Measurements from ENCODE around the gene DOCK11. TPM values are rescaled to one million over a fixed set of nuclear protein-coding genes. Genes with fewer than 3 reads are reported as not detected.
"Not testable (repeated sequence)": the region's sequence is repeated elsewhere in the genome, so short reads cannot be mapped to it uniquely, and the experiment has no call there.

The DOCK11 gene
- total and polyA plus RNA-seq, 2 donors from 2014 or later = 11.4 to 49.5 TPM

- TF ChIP-seq CTCF (IDR thresholded peaks at IDR 0.05; ENCODE audit: borderline replicate concordance, extremely low read depth, insufficient read depth) = no peak
- intact Hi-C loops (cut with DNase I) = no loop called here
- no peak for FAIRE-seq
- Histone ChIP-seq H3K27me3 (ENCODE audit: control insufficient read depth, insufficient read depth, low read length) (no peaks in the 10 kb centered on the region), H3K4me3 (ENCODE audit: low read length in 3 of 3) (no peak overlapping the region), H3K9me3 (ENCODE audit: control insufficient read depth in 2 of 3, insufficient read depth in 1 of 3, low read length in 3 of 3) (no peaks in the 10 kb centered on the region), H3K36me3 (ENCODE audit: control insufficient read depth in 2 of 3, insufficient read depth in 3 of 3, low read length in 3 of 3) (no peaks in the 10 kb centered on the region), H3K27ac (ENCODE audit: low read depth in 2 of 2, low read length in 2 of 2) (no peak overlapping the region), H3K9ac (ENCODE audit: low read length in 3 of 3) (no peak overlapping the region), H3K4me1 (ENCODE audit: control insufficient read depth in 2 of 3, insufficient read depth in 2 of 3, low read depth in 1 of 3, low read length in 3 of 3) (no peaks in the 10 kb centered on the region)
- no peak for DNase-seq
Observed at GRCh38 chrX:118583781-118584180, 88.2 kb downstream of the DOCK11 start.

GRCh38 chrX:118585296-118585695 is 89.7 kb downstream of the DOCK11 start:
- Histone ChIP-seq H3K27ac (ENCODE audit: low read depth in 2 of 2, low read length in 2 of 2) (no peak overlapping the region), H3K36me3 (ENCODE audit: control insufficient read depth in 2 of 3, insufficient read depth in 3 of 3, low read length in 3 of 3) (no peaks in the 10 kb centered on the region), H3K9me3 (ENCODE audit: control insufficient read depth in 2 of 3, insufficient read depth in 1 of 3, low read length in 3 of 3) (no peaks in the 10 kb centered on the region), H3K27me3 (ENCODE audit: control insufficient read depth, insufficient read depth, low read length) (no peaks in the 10 kb centered on the region), H3K4me3 (ENCODE audit: low read length in 3 of 3) (no peak overlapping the region), H3K9ac (ENCODE audit: low read length in 3 of 3) (no peak overlapping the region), H3K4me1 (ENCODE audit: control insufficient read depth in 2 of 3, insufficient read depth in 2 of 3, low read depth in 1 of 3, low read length in 3 of 3) (no peaks in the 10 kb centered on the region)
- FAIRE-seq (no peak), DNase-seq (no peak)
- TF ChIP-seq CTCF (IDR thresholded peaks at IDR 0.05; ENCODE audit: borderline replicate concordance, extremely low read depth, insufficient read depth) = no peak
- intact Hi-C loops (cut with DNase I) = no loop called here

- H3K9ac ChIP-seq (ENCODE audit: low read length in 3 of 3); H3K9me3 ChIP-seq (ENCODE audit: control insufficient read depth in 2 of 3, insufficient read depth in 1 of 3, low read length in 3 of 3); intact Hi-C loops (cut with DNase I); H3K4me1 ChIP-seq (ENCODE audit: control insufficient read depth in 2 of 3, insufficient read depth in 2 of 3, low read depth in 1 of 3, low read length in 3 of 3); H3K4me3 ChIP-seq (ENCODE audit: low read length in 3 of 3); FAIRE-seq; H3K27ac ChIP-seq (ENCODE audit: low read depth in 2 of 2, low read length in 2 of 2); DNase-seq; H3K27me3 ChIP-seq (ENCODE audit: control insufficient read depth, insufficient read depth, low read length); H3K36me3 ChIP-seq (ENCODE audit: control insufficient read depth in 2 of 3, insufficient read depth in 3 of 3, low read length in 3 of 3): not testable (repeated sequence)
Observed at GRCh38 chrX:118586206-118586605, 90.6 kb downstream of the DOCK11 start.

GRCh38 chrX:118588715-118589114 is 93.1 kb downstream of the DOCK11 start:
- Histone ChIP-seq H3K27ac (ENCODE audit: low read depth in 2 of 2, low read length in 2 of 2) (no peak overlapping the region), H3K9me3 (ENCODE audit: control insufficient read depth in 2 of 3, insufficient read depth in 1 of 3, low read length in 3 of 3) (no peaks in the 10 kb centered on the region), H3K4me3 (ENCODE audit: low read length in 3 of 3) (no peak overlapping the region), H3K36me3 (ENCODE audit: control insufficient read depth in 2 of 3, insufficient read depth in 3 of 3, low read length in 3 of 3) (no peaks in the 10 kb centered on the region), H3K9ac (ENCODE audit: low read length in 3 of 3) (no peak overlapping the region), H3K27me3 (ENCODE audit: control insufficient read depth, insufficient read depth, low read length) (no peaks in the 10 kb centered on the region), H3K4me1 (ENCODE audit: control insufficient read depth in 2 of 3, insufficient read depth in 2 of 3, low read depth in 1 of 3, low read length in 3 of 3) (no peaks in the 10 kb centered on the region)
- TF ChIP-seq CTCF (IDR thresholded peaks at IDR 0.05; ENCODE audit: borderline replicate concordance, extremely low read depth, insufficient read depth) = no peak
- FAIRE-seq (no peak), DNase-seq (no peak)
- intact Hi-C loops (cut with DNase I) = no loop called here
